SK-N-SH (cell line): ENCODE data around the gene HDLBP.

Experiments used
- CHD2 ChIP-seq: fragments of 150-350 bp; IDR thresholded peaks from 2 replicates; pipeline ENCODE4 v1.6.1; 2018; ENCODE audit warnings: low read length; ENCODE audit not compliant: partially characterized antibody
- GABPA ChIP-seq: IDR thresholded peaks from 2 replicates; pipeline ENCODE4 v1.4.0; 2012; ENCODE audit warnings: low read depth, mild to moderate bottlenecking
- PBX3 ChIP-seq: IDR thresholded peaks from 2 replicates; pipeline ENCODE4; 2012
- TEAD4 ChIP-seq: IDR thresholded peaks from 2 replicates; pipeline ENCODE4 v1.4.0; 2012; ENCODE audit warnings: mild to moderate bottlenecking, borderline replicate concordance; ENCODE audit not compliant: insufficient read depth
- TF ChIP-seq, protein P1 (sequence below): fragments of 200-600 bp; sonication (generic); IDR thresholded peaks from 2 replicates; pipeline ENCODE4 v1.6.1; 2017; ENCODE audit warnings: antibody characterized with exemption, mild to moderate bottlenecking, moderate library complexity
- TF ChIP-seq, protein P2 (sequence below): IDR thresholded peaks from 2 replicates; pipeline ENCODE4 v1.4.0; 2012; ENCODE audit warnings: low read depth

- TF ChIP-seq CHD2 (no peak), PBX3 (no peak), GABPA (no peak), TEAD4 (no peak)
- TF ChIP-seq, protein P1, sequence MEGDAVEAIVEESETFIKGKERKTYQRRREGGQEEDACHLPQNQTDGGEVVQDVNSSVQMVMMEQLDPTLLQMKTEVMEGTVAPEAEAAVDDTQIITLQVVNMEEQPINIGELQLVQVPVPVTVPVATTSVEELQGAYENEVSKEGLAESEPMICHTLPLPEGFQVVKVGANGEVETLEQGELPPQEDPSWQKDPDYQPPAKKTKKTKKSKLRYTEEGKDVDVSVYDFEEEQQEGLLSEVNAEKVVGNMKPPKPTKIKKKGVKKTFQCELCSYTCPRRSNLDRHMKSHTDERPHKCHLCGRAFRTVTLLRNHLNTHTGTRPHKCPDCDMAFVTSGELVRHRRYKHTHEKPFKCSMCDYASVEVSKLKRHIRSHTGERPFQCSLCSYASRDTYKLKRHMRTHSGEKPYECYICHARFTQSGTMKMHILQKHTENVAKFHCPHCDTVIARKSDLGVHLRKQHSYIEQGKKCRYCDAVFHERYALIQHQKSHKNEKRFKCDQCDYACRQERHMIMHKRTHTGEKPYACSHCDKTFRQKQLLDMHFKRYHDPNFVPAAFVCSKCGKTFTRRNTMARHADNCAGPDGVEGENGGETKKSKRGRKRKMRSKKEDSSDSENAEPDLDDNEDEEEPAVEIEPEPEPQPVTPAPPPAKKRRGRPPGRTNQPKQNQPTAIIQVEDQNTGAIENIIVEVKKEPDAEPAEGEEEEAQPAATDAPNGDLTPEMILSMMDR = no peak
- TF ChIP-seq, protein P2, sequence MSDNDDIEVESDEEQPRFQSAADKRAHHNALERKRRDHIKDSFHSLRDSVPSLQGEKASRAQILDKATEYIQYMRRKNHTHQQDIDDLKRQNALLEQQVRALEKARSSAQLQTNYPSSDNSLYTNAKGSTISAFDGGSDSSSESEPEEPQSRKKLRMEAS = no peak
Observed at GRCh38 chr2:241199286-241199685, 116.2 kb downstream of the HDLBP start.
